GM19395 (cell line): ENCODE results near the gene NAT9.

ENCODE experiments used
- ATAC-seq: cut with Tn5 transposase; IDR thresholded peaks from one replicate; pipeline ENCODE4 v1.9.1; 2021; ENCODE audit warnings: mild to moderate bottlenecking, moderate library complexity; ENCODE audit not compliant: unreplicated experiment

The NAT9 gene

DNA sequence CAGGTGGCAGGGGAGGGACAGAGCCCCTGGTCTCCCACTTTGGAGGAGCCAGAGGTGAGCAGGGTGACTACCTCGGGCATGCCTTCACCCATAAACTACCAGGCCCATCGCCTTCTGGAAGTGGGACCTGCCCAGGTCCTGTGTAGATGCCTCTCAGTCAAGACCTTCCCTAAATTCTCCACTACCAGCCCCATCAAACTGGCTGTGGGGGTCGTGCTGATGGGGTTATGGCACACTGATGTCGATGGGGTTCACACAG lies 44.9 kb downstream of the NAT9 start:
- ATAC-seq: no peak

DNA sequence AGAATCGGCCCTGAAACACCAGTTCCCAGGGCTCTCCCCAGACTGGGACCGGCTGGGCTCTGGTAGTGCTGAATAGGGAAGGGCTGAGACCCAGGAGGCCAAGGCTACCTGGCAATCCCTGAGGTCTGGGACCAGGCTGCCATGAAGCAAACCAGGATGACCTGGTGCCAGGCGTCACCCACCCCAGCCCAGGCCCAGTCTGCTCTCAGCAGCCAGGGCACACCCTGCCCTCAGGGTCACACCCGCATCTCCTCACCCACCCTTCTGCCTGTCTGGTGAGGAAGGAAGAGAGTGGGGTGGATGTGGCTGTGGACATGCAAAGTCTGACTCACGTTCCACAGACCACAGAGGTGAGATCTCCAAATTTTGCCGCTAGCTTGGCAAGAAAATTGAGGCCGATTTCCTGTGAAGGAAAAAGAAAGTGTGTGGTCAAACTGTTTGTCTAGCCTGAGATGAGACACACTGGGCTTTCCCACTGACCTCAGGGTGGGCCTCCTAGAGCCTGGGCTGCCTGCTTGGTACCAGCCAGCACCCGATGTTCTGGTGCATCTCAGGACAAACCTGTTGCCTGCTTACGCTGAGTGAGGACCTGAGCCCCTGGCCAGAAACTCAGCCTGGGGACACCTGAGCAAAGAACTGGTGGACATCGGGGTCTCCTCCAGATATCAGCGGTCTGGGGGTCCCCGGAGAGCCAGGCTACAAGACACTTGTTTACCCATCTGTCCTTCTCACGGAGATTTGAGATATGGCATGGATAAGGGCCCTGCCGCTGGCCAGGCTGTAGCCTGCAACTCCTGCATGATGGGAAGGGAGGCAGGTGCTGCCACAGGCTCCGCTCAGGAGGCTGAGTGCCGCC lies 45.4 kb downstream of the NAT9 start:
- ATAC-seq: no peak

DNA sequence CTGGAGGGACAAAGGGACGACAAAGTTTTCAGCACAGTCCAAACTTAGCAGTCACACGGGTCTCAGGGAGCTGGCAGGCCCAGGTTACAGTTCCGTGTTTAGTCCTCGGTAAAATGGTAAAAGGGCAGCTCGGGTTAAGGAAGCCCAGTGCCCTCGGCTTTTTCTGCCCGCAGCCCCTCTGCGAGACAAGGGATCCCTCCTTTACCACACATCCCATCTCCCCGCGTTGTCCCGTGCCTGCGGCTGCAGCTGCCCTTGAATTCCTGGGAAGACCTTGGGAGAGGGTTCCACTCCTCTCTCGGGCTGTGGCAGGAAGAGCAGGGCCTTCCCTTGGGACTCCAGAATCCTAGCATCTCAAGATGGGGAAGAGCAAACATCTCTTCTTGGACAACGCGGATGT lies 46.3 kb downstream of the NAT9 start:
- no peak for ATAC-seq

DNA sequence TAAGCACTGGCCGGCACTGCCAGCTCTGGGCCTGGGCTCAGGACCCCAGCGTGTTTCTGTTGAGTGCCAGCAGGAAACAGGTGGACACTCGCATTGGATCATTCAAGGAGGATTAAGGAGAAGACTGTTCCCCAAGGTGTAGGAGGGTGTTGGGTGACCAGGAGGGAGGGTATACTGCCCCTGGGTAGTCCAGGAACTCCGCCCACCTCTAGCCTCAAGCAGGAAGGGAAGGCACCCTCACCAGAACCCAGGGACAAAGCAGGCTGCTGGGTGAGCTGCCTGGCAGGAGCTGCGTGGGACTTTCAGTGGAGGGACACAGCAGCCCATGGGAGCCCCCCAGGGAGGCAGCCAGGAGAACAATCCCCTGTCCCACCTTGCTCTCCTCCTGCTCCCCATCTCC lies 46.8 kb downstream of the NAT9 start:
- ATAC-seq: no peak

DNA sequence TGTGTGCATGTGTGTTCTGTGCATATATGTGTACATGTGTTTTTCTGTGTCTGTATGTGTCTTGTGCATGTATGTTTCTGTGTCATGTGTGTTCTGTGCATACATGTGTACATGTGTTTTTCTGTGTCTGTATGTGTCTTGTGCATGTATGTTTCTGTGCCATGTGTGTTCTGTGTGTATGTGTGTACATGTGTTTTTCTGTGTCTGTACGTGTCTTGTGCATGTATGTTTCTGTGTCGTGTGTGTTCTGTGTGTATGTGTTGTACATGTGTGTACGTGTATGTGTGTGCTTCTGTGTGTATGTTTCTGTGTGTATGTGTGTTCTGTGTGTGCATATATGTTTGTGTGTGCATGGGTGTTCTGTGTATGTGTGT lies 47.5 kb downstream of the NAT9 start:
- ATAC-seq: no peak

DNA sequence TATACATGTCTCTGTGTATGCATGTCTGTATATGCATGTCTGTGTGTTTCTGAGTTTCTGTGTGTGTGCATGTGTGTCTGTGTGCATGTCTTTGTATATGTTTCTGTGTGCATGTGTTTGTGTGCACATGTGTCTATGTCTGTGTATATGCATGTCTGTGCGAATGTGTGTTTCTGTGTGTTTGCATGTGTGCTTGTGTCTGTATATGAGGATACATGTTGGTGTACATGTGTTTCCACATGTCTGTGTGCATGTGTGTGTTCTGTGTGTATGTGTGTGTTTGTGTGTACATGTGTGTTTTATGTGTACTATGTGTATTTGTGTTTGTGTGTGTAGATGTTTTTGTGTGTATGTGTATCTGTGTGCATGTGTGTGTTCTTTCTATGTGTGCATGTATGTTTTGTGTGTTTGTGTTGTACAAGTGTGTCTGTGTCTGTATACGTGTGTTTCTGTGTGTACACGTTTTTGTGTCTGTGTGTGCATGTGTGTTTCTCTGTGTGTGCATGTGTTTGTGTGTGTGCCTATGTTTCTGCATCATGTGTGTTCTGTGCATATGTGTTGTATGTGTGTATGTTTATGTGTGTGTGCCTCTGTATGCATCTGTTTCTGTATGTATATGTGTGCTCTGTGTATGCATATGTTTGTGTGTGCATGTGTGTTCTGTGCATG lies 48.0 kb downstream of the NAT9 start:
- no peak for ATAC-seq

DNA sequence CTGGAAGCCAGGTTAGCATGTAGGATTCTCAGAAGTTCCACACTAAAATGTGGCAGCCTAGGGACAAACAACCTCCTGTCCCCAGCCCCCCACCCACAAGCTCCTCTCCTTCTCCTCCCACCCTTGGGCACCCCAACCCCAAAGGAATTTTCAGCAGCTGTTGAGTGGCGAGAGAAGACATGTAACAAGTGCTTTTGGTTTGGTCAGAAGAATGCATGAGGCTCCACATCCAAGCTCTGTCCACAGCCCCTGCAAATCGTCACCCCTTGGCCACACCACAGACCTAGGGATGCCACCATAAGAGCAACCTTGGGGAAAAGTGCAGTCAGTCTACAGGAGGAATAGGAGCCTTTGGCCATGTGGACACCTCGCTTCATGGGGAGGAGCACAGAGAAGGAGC lies 51.0 kb downstream of the NAT9 start:
- no peak for ATAC-seq

DNA sequence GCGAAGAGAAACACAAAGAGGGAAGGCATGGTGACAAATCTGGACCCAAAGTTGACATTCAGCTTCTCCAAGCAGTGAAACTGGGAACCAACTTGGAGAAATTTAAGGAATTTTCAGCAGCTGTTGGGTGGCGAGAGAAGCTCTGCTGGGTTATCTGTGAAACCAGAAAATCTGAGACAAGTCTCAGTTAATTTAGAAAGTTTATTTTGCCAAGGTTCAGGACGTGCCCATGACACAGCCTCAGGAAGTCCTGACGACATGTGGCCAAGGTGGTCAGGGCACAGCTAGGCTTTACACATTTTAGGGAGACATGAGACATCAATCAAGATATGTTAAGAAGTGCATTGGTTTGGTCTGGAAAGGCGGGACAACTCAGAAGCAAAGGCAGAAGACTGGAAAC lies 52.3 kb downstream of the NAT9 start:
- ATAC-seq: no peak

DNA sequence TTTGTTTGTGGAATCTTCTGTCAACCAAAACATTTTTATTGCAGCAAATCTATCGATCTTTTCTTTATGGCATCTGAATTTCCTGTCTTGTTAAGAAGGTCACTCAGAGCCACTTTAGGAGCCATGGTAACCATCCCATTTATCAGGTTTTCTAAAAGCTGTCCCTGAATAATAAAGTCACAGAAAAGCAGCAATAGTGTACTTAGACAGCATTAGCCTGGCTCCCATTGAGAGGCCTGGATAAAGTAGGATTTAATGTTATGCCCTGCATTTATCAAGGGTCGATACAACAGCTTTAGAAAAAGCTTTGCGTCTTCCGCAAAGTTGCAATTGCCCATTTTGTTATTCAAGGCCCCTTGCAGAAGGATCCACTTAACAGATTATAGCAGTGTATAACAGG lies 53.4 kb downstream of the NAT9 start:
- ATAC-seq: no peak
